GM21723 (cell line): ENCODE measurements around the gene SEC24B.
A peak's percentile ranks its signal among the peaks of the same experiment; 100 is the strongest.
"Not testable (repeated sequence)": the region's sequence is repeated elsewhere in the genome, so short reads cannot be mapped to it uniquely, and the experiment has no call there.

Experiments used
- ATAC-seq: cut with Tn5 transposase; IDR thresholded peaks from one replicate; pipeline ENCODE4 v1.9.1; 2021; ENCODE audit warnings: mild to moderate bottlenecking, moderate library complexity; ENCODE audit not compliant: unreplicated experiment

The SEC24B gene

GRCh38 chr4:109574443-109574850, 140.8 kb downstream of the SEC24B start:
- ATAC-seq, result no peak

- ATAC-seq, result no peak
Observed at GRCh38 chr4:109574931-109575804, 141.6 kb downstream of the SEC24B start.

- ATAC-seq, result no peak
Observed at GRCh38 chr4:109576462-109576861, 142.8 kb downstream of the SEC24B start.

GRCh38 chr4:109578846-109579245, 145.2 kb downstream of the SEC24B start:
- no peak for ATAC-seq

GRCh38 chr4:109579997-109580396, 146.4 kb downstream of the SEC24B start:
- ATAC-seq, result not testable (repeated sequence)

- peak; percentile 99 for ATAC-seq
Observed at GRCh38 chr4:109588176-109588575, 154.6 kb downstream of the SEC24B start.

- no peak for ATAC-seq
Observed at GRCh38 chr4:109589119-109589518, 155.5 kb downstream of the SEC24B start.

- no peak for ATAC-seq
Observed at GRCh38 chr4:109589605-109590004, 156.0 kb downstream of the SEC24B start.
